OCI-LY3 (cell line): Measurements from ENCODE around the gene TET2.

Experiments used
- H2AFZ ChIP-seq: fragments of 200-600, 300-600 bp; shearing (Covaris generic); 2 replicates; pipeline ENCODE4 v1.6.0; 2014; ENCODE audit warnings: antibody characterized with exemption, low read depth, low read length
- H3K27ac ChIP-seq: fragments of 200-600, 300-600 bp; sonication (generic); 2 replicates; pipeline ENCODE4 v1.5.1; 2014; ENCODE audit warnings: mild to moderate bottlenecking, low read length, moderate library complexity, mixed read lengths
- H3K27me3 ChIP-seq: fragments of 200-600, 300-600 bp; sonication (generic); 2 replicates; pipeline ENCODE4 v1.6.1; 2014; ENCODE audit warnings: low read depth, low read length, mixed read lengths
- H3K36me3 ChIP-seq: fragments of 200-600, 300-600 bp; sonication (generic); replicated peaks from 2 replicates; pipeline ENCODE3; 2014; ENCODE audit warnings: low read depth, low read length, mixed read lengths
- H3K4me1 ChIP-seq: fragments of 300-600, 200-600 bp; sonication (generic); 2 replicates; pipeline ENCODE4 v1.6.1; 2014; ENCODE audit warnings: low read length, mixed read lengths
- H3K4me2 ChIP-seq: fragments of 200-600, 300-600 bp; sonication (generic); 2 replicates; pipeline ENCODE4 v1.6.1; 2014; ENCODE audit warnings: low read length, mixed read lengths
- H3K4me3 ChIP-seq: fragments of 300-600, 200-600 bp; sonication (generic); 2 replicates; pipeline ENCODE4 v1.5.1; 2014; ENCODE audit warnings: antibody characterized with exemption, mild to moderate bottlenecking, low read length, moderate library complexity
- H3K79me2 ChIP-seq: fragments of 300-600, 200-600 bp; shearing (Covaris generic); 2 replicates; pipeline ENCODE4 v1.6.1; 2014; ENCODE audit warnings: mild to moderate bottlenecking, low read length, mixed read lengths
- H3K9ac ChIP-seq: fragments of 300-600, 200-600 bp; shearing (Covaris generic); 2 replicates; pipeline ENCODE4 v1.6.0; 2014; ENCODE audit warnings: mild to moderate bottlenecking, low read length, moderate library complexity
- H3K9me3 ChIP-seq: fragments of 200-600, 300-600 bp; shearing (Covaris generic); 2 replicates; pipeline ENCODE4 v1.6.1; 2014; ENCODE audit warnings: low read length, mixed read lengths; ENCODE audit not compliant: insufficient read depth
- H4K20me1 ChIP-seq: fragments of 200-600, 300-600 bp; sonication (generic); 2 replicates; pipeline ENCODE4 v1.6.1; 2016; ENCODE audit warnings: low read length, mixed read lengths; ENCODE audit not compliant: insufficient read depth
- CTCF ChIP-seq: fragments of 200-600, 300-600 bp; sonication (generic); IDR thresholded peaks from 2 replicates; pipeline ENCODE4 v1.5.1; 2014; ENCODE audit warnings: antibody characterized with exemption, low read length, low read depth
- EZH2phosphoT487 ChIP-seq: fragments of 200-600 bp; shearing (Covaris generic); IDR thresholded peaks from 2 replicates; pipeline ENCODE4 v1.6.1; 2018; ENCODE audit warnings: antibody characterized with exemption, mixed run types, low read depth

The TET2 gene

GRCh38 chr4:105206214-105206613 is 59.5 kb downstream of the TET2 start:
- H2AFZ ChIP-seq = no peak overlapping the region
- peaks cover 4% of the 10 kb centered on the region; the same call in 1 of the 2 replicates for H3K79me2 ChIP-seq
- peaks cover 20% of the 10 kb centered on the region; the same call in 1 of the 2 replicates for H4K20me1 ChIP-seq
- no peaks in the 10 kb centered on the region for H3K9me3 ChIP-seq
- no peak overlapping the region for H3K27ac ChIP-seq
- peaks cover 9% of the 10 kb centered on the region for H3K4me1 ChIP-seq
- TF ChIP-seq EZH2phosphoT487 = no peak
- TF ChIP-seq CTCF = no peak
- no peak overlapping the region for H3K4me2 ChIP-seq
- peaks cover 3% of the 10 kb centered on the region for H3K36me3 ChIP-seq
- no peak overlapping the region for H3K4me3 ChIP-seq
- H3K27me3 ChIP-seq = no peaks in the 10 kb centered on the region
- no peak overlapping the region for H3K9ac ChIP-seq

- no peaks in the 10 kb centered on the region for H3K9me3 ChIP-seq
- H4K20me1 ChIP-seq = peaks cover 20% of the 10 kb centered on the region; the same call in 1 of the 2 replicates
- TF ChIP-seq CTCF (no peak), EZH2phosphoT487 (no peak)
- H3K4me1 ChIP-seq = peaks cover 9% of the 10 kb centered on the region
- H3K79me2 ChIP-seq = peaks cover 4% of the 10 kb centered on the region; the same call in 1 of the 2 replicates
- H3K4me3 ChIP-seq = no peak overlapping the region
- no peak overlapping the region for H3K9ac ChIP-seq
- peaks cover 3% of the 10 kb centered on the region for H3K36me3 ChIP-seq
- no peak overlapping the region for H2AFZ ChIP-seq
- H3K4me2 ChIP-seq = no peak overlapping the region
- no peaks in the 10 kb centered on the region for H3K27me3 ChIP-seq
- H3K27ac ChIP-seq = no peak overlapping the region
These were observed 60.7 kb downstream of the TET2 start for GRCh38 chr4:105207386-105207785.

GRCh38 chr4:105208561-105208960 is 61.9 kb downstream of the TET2 start:
- Histone ChIP-seq H3K79me2 (peaks cover 4% of the 10 kb centered on the region; the same call in 1 of the 2 replicates), H3K4me2 (no peak overlapping the region), H3K4me1 (peaks cover 9% of the 10 kb centered on the region), H3K27ac (no peak overlapping the region), H3K9me3 (no peaks in the 10 kb centered on the region), H4K20me1 (peaks cover 20% of the 10 kb centered on the region; the same call in 1 of the 2 replicates), H3K36me3 (peaks cover 3% of the 10 kb centered on the region), H3K27me3 (no peaks in the 10 kb centered on the region), H3K4me3 (no peak overlapping the region), H3K9ac (no peak overlapping the region), H2AFZ (no peak overlapping the region)
- TF ChIP-seq CTCF (no peak), EZH2phosphoT487 (no peak)

- peaks cover 3% of the 10 kb centered on the region for H3K36me3 ChIP-seq
- H3K9me3 ChIP-seq = no peaks in the 10 kb centered on the region
- H3K4me2 ChIP-seq = no peak overlapping the region
- peaks cover 27% of the 10 kb centered on the region for H3K4me1 ChIP-seq
- H3K9ac ChIP-seq = no peak overlapping the region
- peaks cover 19% of the 10 kb centered on the region; the same call in 1 of the 2 replicates for H4K20me1 ChIP-seq
- no peak overlapping the region for H3K27ac ChIP-seq
- TF ChIP-seq CTCF (no peak), EZH2phosphoT487 (no peak)
- no peak overlapping the region for H2AFZ ChIP-seq
- no peaks in the 10 kb centered on the region for H3K27me3 ChIP-seq
- H3K79me2 ChIP-seq = peaks cover 9% of the 10 kb centered on the region; the same call in 1 of the 2 replicates
- H3K4me3 ChIP-seq = no peak overlapping the region
These were observed 64.2 kb downstream of the TET2 start for GRCh38 chr4:105210916-105211315.
